Thyroid gland (tissue), 4 donors: Measurements from ENCODE around the gene COL23A1. TPM values are rescaled to one million over a fixed set of nuclear protein-coding genes. Genes with fewer than 3 reads are reported as not detected.
A peak's percentile ranks its signal among the peaks of the same experiment; 100 is the strongest.

Source experiments
- DNase-seq, 2 donors: peaks; one replicate each; pipeline ENCODE4 v3.0.0-alpha.2; 2019
- H3K27ac ChIP-seq, 3 donors: fragments of 200-600 bp; sonication (generic); 1 replicate in 2 of 3; 2 replicates in 1 of 3; pipeline ENCODE4 v1.5.1; 2016 to 2019; ENCODE audit warnings: mild to moderate bottlenecking in 1 of 3, moderate library complexity in 1 of 3
- H3K27me3 ChIP-seq: fragments of 200-600 bp; sonication (generic); one replicate; pipeline ENCODE4 v1.5.1; 2019
- H3K36me3 ChIP-seq, 2 donors: fragments of 200-600 bp; sonication (generic); one replicate each; pipeline ENCODE4 v1.5.1; 2016 to 2019
- H3K4me1 ChIP-seq, 2 donors: fragments of 200-600 bp; sonication (generic); one replicate each; pipeline ENCODE4 v1.5.1; 2017 to 2019
- H3K4me3 ChIP-seq, 3 donors: fragments of 200-600 bp; sonication (generic); replicated peaks in 1 of 3; 1 replicate in 2 of 3; 2 replicates in 1 of 3; pipeline ENCODE4 v1.5.1; 2016; ENCODE audit warnings: mild to moderate bottlenecking in 1 of 3
- H3K9me3 ChIP-seq: fragments of 200-600 bp; sonication (generic); one replicate; pipeline ENCODE4 v1.5.1; 2017
- POLR2A ChIP-seq, 2 donors: fragments of 450-650 bp; IDR thresholded peaks; one replicate each; pipeline ENCODE4 v1.6.1; 2017; ENCODE audit warnings: antibody characterized with exemption in 2 of 2, mild to moderate bottlenecking in 2 of 2, moderate library complexity in 1 of 2
- WGBS, 2 donors: methylation state at CpG; one replicate each; pipeline ENCODE4 v1.1.5; 2017; 5-methylcytosine and 5-hydroxymethylcytosine counted together
- intact Hi-C: fragments of 100-400 bp; cut with DNase I; formaldehyde crosslinking; loops from one replicate; pipeline ENCODE4 v1.15.1; 2023
- total RNA-seq, 4 donors: library from RNA; depleted of rRNA; stranded (reverse); fragments of >200 nt; gene quantifications; one replicate each; pipeline ENCODE4 v1.2.3, GENCODE V29; 2016
- TF ChIP-seq, protein P1 (sequence below), 6 experiments: fragments of 200-600 bp in 3 of 6; fragments of 450-650 bp in 3 of 6; sonication (generic) in 3 of 6; IDR thresholded peaks; one replicate each; pipeline ENCODE4 v1.5.1; 2016 to 2019; ENCODE audit warnings: antibody characterized with exemption in 6 of 6, mild to moderate bottlenecking in 2 of 6, inconsistent platforms in 1 of 6, moderate library complexity in 1 of 6

COL23A1 gene
- total RNA-seq, 4 donors from 2014 or later = 76.6 to 108 (median 95.7) TPM

DNA sequence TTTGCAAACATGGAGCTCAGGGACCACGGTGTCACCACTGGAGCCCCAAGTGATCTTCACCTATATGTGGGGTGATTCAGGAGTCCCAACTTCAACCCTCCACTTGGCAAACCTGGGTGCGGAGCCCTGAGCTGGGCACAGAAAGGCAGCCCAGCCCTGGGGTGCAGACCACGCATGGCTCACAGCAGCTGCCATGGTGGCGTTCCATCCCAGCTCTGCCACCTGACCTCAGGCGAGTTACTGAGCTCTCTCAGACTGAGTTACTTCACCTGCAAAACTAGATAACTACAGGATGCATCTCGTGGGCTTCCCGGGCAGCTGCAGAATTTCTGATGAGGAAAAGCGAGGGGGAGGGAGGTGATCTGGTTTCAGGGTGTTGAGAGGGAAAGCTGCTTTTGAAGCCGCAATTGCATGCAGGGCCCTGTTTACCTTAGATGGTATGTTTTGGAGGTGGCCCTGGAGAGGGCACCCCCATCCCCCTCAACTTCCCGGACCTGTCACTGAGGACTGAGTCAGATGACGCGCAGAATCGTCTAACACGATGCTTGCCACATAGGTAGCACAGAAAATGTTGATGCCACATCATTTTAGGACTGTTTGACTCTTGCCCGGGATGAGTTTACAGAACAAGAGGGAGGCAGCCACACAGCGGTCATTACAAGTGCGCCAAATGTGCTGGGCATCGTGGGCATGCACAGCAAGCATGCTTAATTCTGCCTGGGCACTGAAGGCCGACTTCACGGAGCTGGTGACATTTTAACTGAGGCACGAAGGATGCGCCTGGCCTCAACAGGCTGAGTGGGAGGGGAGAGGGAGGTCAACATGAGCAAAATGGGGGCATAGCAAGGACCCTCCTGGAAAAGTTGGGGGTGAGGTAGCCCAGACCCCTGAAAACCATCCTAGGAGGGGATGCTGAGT is 154.6 kb downstream of the COL23A1 start:
- H3K9me3 ChIP-seq = no peaks in the 10 kb centered on the region
- H3K4me1 ChIP-seq = peaks cover 34 to 39% of the 10 kb centered on the region in 2 donors
- no peaks in the 10 kb centered on the region for H3K27me3 ChIP-seq
- no peak for TF ChIP-seq POLR2A (IDR thresholded peaks at IDR 0.05)
- TF ChIP-seq, protein P1, sequence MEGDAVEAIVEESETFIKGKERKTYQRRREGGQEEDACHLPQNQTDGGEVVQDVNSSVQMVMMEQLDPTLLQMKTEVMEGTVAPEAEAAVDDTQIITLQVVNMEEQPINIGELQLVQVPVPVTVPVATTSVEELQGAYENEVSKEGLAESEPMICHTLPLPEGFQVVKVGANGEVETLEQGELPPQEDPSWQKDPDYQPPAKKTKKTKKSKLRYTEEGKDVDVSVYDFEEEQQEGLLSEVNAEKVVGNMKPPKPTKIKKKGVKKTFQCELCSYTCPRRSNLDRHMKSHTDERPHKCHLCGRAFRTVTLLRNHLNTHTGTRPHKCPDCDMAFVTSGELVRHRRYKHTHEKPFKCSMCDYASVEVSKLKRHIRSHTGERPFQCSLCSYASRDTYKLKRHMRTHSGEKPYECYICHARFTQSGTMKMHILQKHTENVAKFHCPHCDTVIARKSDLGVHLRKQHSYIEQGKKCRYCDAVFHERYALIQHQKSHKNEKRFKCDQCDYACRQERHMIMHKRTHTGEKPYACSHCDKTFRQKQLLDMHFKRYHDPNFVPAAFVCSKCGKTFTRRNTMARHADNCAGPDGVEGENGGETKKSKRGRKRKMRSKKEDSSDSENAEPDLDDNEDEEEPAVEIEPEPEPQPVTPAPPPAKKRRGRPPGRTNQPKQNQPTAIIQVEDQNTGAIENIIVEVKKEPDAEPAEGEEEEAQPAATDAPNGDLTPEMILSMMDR (IDR thresholded peaks at IDR 0.05) = no peak
- intact Hi-C loops = no loop called here
- 89 to 90% methylated on average over 17 to 22 of the region's 22 CpGs for WGBS, 2 donors
- no peak overlapping the region for H3K4me3 ChIP-seq
- no peaks in the 10 kb centered on the region for H3K36me3 ChIP-seq
- DNase-seq = no peak
- H3K27ac ChIP-seq = peak overlapping the region; percentile 24 to 68 (median 46)

DNA sequence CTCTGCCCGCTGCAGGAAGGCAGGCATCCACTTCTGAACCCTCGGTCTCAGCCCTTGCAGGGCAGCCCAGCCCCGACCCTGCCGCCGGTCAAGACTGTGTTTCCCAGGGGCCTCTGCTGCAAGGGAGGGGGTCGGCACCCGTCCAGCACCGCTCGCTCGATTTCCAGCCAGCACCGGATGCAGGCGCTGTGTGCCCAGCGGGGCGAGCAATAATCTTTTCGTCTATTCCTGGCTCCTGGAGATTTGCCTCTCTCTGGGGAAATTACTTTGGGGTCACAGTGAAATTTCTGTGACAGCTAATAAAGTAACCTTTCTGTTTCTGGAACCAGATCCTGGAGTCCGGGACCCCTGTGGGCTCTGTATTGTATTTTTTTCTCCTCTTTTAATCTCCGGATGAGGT is 155.3 kb downstream of the COL23A1 start:
- H3K27ac ChIP-seq = peak overlapping the region; percentile 46 to 96 (median 68)
- H3K36me3 ChIP-seq = no peaks in the 10 kb centered on the region
- DNase-seq = peak; percentile 91 to 93
- intact Hi-C loops = no loop called here
- H3K9me3 ChIP-seq = no peaks in the 10 kb centered on the region
- H3K4me1 ChIP-seq = peaks cover 42 to 45% of the 10 kb centered on the region in 2 donors
- WGBS, 2 donors = 27 to 32% methylated on average over 7 to 11 of the region's 17 CpGs
- H3K27me3 ChIP-seq = no peaks in the 10 kb centered on the region
- TF ChIP-seq POLR2A (IDR thresholded peaks at IDR 0.05) = no peak
- TF ChIP-seq, protein P1 (IDR thresholded peaks at IDR 0.05) = peak in 1 of 6 experiments; percentile 3
- H3K4me3 ChIP-seq = no peak overlapping the region

GRCh38 chr5:178434016-178434761 is 156.0 kb downstream of the COL23A1 start:
- no peak overlapping the region for H3K4me3 ChIP-seq
- no peaks in the 10 kb centered on the region for H3K27me3 ChIP-seq
- no peaks in the 10 kb centered on the region for H3K36me3 ChIP-seq
- H3K4me1 ChIP-seq = peaks cover 46 to 52% of the 10 kb centered on the region in 2 donors
- intact Hi-C loops = no loop called here
- TF ChIP-seq, protein P1 (IDR thresholded peaks at IDR 0.05) = no peak
- no peak for TF ChIP-seq POLR2A (IDR thresholded peaks at IDR 0.05)
- no peak for DNase-seq
- peak overlapping the region; percentile 46 to 96 (median 68) for H3K27ac ChIP-seq
- no peaks in the 10 kb centered on the region for H3K9me3 ChIP-seq
- 87 to 89% methylated on average over 9 to 11 of the region's 13 CpGs for WGBS, 2 donors

DNA sequence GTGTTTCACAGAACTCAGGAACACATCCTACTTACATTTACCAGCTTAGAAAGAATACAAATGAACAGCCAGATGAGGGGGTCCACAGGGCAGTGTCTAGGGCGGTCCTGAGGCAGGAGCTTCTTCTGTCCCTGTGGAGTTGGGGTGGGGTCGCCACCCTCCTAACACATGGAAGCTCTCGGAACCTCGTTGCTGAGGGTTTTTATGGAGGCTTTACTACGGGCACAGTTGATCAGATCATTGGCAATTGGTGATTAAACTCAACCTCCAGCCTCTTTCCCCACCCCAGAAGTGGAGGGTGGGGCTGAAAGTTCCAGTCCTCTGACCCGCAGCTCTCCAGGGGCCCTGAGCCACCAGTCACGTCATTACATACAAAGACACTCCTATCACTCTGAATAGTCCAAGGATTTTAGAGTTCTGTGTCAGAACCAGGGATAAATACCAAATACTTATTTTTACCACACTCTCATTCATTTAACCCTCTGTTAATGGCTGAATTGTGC is 156.9 kb downstream of the COL23A1 start:
- peak; percentile 52 to 58 for DNase-seq
- Histone ChIP-seq H3K4me1 (peaks cover 55 to 61% of the 10 kb centered on the region in 2 donors), H3K27me3 (no peaks in the 10 kb centered on the region), H3K27ac (peak overlapping the region; percentile 46 to 96 (median 68)), H3K9me3 (no peaks in the 10 kb centered on the region), H3K4me3 (no peak overlapping the region), H3K36me3 (no peaks in the 10 kb centered on the region)
- TF ChIP-seq, protein P1 (IDR thresholded peaks at IDR 0.05) = no peak
- no peak for TF ChIP-seq POLR2A (IDR thresholded peaks at IDR 0.05)
- WGBS, 2 donors = 74% methylated on average over 7 of the region's 7 CpGs
- intact Hi-C loops = no loop called here
